HEK293 (cell line): ENCODE data around the gene BARD1.

Experiments used
- CTCF ChIA-PET: fragments of 350-600 bp; formaldehyde crosslinking; extraction: SDS; loops from one replicate; lab custom pipeline; 2021; ENCODE audit warnings: antibody characterized with exemption; lab: Yijun Ruan, JAX
- POLR2A ChIA-PET: fragments of 300-600 bp; formaldehyde crosslinking; extraction: SDS; loops from one replicate; lab custom pipeline; 2020; ENCODE audit warnings: antibody characterized with exemption, inconsistent platforms; lab: Yijun Ruan, JAX
- H3K27ac ChIP-seq: fragments of 200-500 bp; sonication (Bioruptor generic); 2 replicates; pipeline ENCODE4 v1.5.1; 2014; ENCODE audit warnings: low read depth, low read length, control low read depth, inconsistent platforms; ENCODE audit errors: extremely low read depth
- H3K36me3 ChIP-seq, 2 experiments: fragments of 200-500 bp in 1 of 2; sonication (Bioruptor generic) in 1 of 2; 1 replicate in 1 of 2; 2 replicates in 1 of 2; pipeline ENCODE4 v1.5.1; 2014 to 2017; ENCODE audit warnings: inconsistent platforms in 2 of 2, low read length in 2 of 2; ENCODE audit not compliant: control insufficient read depth in 2 of 2, insufficient read depth in 1 of 2
- H3K4me1 ChIP-seq: fragments of 200-500 bp; sonication (Bioruptor generic); 2 replicates; pipeline ENCODE4 v1.5.1; 2014; ENCODE audit warnings: mild to moderate bottlenecking, low read length, inconsistent platforms; ENCODE audit not compliant: control insufficient read depth, insufficient read depth
- H3K4me3 ChIP-seq: 2 replicates; pipeline ENCODE4 v1.5.1; 2011; ENCODE audit warnings: low read depth, mild to moderate bottlenecking, control low read depth, low read length, moderate library complexity
- H3K9me3 ChIP-seq: fragments of 200-500 bp; sonication (Bioruptor generic); 2 replicates; pipeline ENCODE4 v1.5.1; 2014; ENCODE audit warnings: low read depth, low read length, inconsistent platforms; ENCODE audit not compliant: control insufficient read depth, insufficient read depth
- KLF1 ChIP-seq: fragments of 450-650 bp; formaldehyde crosslinking; IDR thresholded peaks from 2 replicates; pipeline ENCODE4 v1.5.1; 2016; ENCODE audit warnings: missing biosample characterization, missing genetic modification characterization
- TCF7L2 ChIP-seq: IDR thresholded peaks from 2 replicates; pipeline ENCODE4 v1.6.1; 2011; ENCODE audit warnings: low read depth, mild to moderate bottlenecking, inconsistent platforms, low read length, moderate library complexity, borderline replicate concordance
- YY1 ChIP-seq: fragments of 450-650 bp; formaldehyde crosslinking; IDR thresholded peaks from 2 replicates; pipeline ENCODE4 v1.5.1; 2018; ENCODE audit warnings: missing biosample characterization, missing genetic modification characterization
- ZFP69B ChIP-seq: fragments of 450-650 bp; formaldehyde crosslinking; IDR thresholded peaks from 2 replicates; pipeline ENCODE4 v1.5.1; 2016; ENCODE audit warnings: missing biosample characterization, missing genetic modification characterization
- ZNF155 ChIP-seq: fragments of 450-650 bp; formaldehyde crosslinking; IDR thresholded peaks from 2 replicates; pipeline ENCODE4 v1.5.1; 2016; ENCODE audit warnings: missing biosample characterization, missing genetic modification characterization
- ZNF157 ChIP-seq: fragments of 450-650 bp; formaldehyde crosslinking; IDR thresholded peaks from 2 replicates; pipeline ENCODE4 v1.5.1; 2016; ENCODE audit warnings: missing biosample characterization, missing genetic modification characterization
- ZNF174 ChIP-seq: fragments of 450-650 bp; formaldehyde crosslinking; IDR thresholded peaks from 2 replicates; pipeline ENCODE4 v1.5.0; 2017; ENCODE audit warnings: missing biosample characterization, mild to moderate bottlenecking, missing genetic modification characterization
- ZNF202 ChIP-seq: fragments of 450-650 bp; formaldehyde crosslinking; IDR thresholded peaks from 2 replicates; pipeline ENCODE4 v1.5.1; 2016; ENCODE audit warnings: missing biosample characterization, missing genetic modification characterization, borderline replicate concordance
- ZNF221 ChIP-seq: fragments of 450-650 bp; formaldehyde crosslinking; IDR thresholded peaks from 2 replicates; pipeline ENCODE4 v1.5.1; 2017; ENCODE audit warnings: missing biosample characterization, missing genetic modification characterization, borderline replicate concordance
- ZNF623 ChIP-seq: fragments of 450-650 bp; formaldehyde crosslinking; IDR thresholded peaks from 2 replicates; pipeline ENCODE4 v1.5.1; 2016; ENCODE audit warnings: missing biosample characterization, missing genetic modification characterization
- ZNF76 ChIP-seq: fragments of 450-650 bp; formaldehyde crosslinking; IDR thresholded peaks from 2 replicates; pipeline ENCODE4; 2016; ENCODE audit warnings: low read depth, missing biosample characterization, missing genetic modification characterization, borderline replicate concordance
- ZNF777 ChIP-seq: fragments of 450-650 bp; formaldehyde crosslinking; IDR thresholded peaks from 2 replicates; pipeline ENCODE4 v1.5.1; 2017; ENCODE audit warnings: missing biosample characterization, missing genetic modification characterization, borderline replicate concordance
- ZXDB ChIP-seq: fragments of 450-650 bp; formaldehyde crosslinking; IDR thresholded peaks from 2 replicates; pipeline ENCODE4 v1.5.1; 2016; ENCODE audit warnings: missing biosample characterization, missing genetic modification characterization
- TF ChIP-seq, protein P1 (sequence below): fragments of 450-650 bp; formaldehyde crosslinking; IDR thresholded peaks from 2 replicates; pipeline ENCODE4 v1.5.1; 2016; ENCODE audit warnings: missing biosample characterization, missing genetic modification characterization
- TF ChIP-seq, protein P2 (sequence below): fragments of 450-650 bp; formaldehyde crosslinking; IDR thresholded peaks from 2 replicates; pipeline ENCODE4 v1.5.1; 2016; ENCODE audit warnings: missing biosample characterization, missing genetic modification characterization, low read depth
- TF ChIP-seq, protein P3 (sequence below): IDR thresholded peaks from 2 replicates; pipeline ENCODE4 v1.6.1; 2011; ENCODE audit warnings: mild to moderate bottlenecking, low read depth, low read length, borderline replicate concordance
- TF ChIP-seq, protein P4 (sequence below): fragments of 450-650 bp; formaldehyde crosslinking; IDR thresholded peaks from 2 replicates; pipeline ENCODE4 v1.5.1; 2016; ENCODE audit warnings: missing biosample characterization, missing genetic modification characterization, low read depth
- TF ChIP-seq, protein P5 (sequence below): sonication (generic); formaldehyde crosslinking; IDR thresholded peaks from 2 replicates; pipeline ENCODE4 v1.8.1; 2022; ENCODE audit warnings: mild to moderate bottlenecking, moderate library complexity, missing genetic modification reagents

The BARD1 gene

DNA sequence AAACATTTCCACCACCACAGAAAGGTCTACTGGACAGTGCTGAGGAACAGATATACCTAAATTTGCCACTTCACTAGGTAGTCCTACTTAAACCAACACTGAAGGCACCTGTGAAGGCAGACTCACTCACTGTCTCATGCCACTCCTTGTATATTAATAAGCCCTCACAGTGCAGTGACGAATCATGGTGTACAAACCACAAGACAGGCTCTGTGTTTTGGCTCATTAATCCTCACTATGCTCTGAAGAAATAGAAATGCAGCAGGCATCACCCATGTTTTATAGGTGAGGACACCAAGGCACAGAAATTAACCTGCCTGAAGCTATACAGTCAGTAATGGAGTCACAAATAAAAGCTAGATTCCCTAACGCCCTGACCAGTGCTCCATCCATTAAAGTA lies 44.3 kb downstream of the BARD1 start (continued):
- TF ChIP-seq, protein P1, sequence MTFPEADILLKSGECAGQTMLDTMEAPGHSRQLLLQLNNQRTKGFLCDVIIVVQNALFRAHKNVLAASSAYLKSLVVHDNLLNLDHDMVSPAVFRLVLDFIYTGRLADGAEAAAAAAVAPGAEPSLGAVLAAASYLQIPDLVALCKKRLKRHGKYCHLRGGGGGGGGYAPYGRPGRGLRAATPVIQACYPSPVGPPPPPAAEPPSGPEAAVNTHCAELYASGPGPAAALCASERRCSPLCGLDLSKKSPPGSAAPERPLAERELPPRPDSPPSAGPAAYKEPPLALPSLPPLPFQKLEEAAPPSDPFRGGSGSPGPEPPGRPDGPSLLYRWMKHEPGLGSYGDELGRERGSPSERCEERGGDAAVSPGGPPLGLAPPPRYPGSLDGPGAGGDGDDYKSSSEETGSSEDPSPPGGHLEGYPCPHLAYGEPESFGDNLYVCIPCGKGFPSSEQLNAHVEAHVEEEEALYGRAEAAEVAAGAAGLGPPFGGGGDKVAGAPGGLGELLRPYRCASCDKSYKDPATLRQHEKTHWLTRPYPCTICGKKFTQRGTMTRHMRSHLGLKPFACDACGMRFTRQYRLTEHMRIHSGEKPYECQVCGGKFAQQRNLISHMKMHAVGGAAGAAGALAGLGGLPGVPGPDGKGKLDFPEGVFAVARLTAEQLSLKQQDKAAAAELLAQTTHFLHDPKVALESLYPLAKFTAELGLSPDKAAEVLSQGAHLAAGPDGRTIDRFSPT = no peak
- TF ChIP-seq ZNF202 = no peak

DNA sequence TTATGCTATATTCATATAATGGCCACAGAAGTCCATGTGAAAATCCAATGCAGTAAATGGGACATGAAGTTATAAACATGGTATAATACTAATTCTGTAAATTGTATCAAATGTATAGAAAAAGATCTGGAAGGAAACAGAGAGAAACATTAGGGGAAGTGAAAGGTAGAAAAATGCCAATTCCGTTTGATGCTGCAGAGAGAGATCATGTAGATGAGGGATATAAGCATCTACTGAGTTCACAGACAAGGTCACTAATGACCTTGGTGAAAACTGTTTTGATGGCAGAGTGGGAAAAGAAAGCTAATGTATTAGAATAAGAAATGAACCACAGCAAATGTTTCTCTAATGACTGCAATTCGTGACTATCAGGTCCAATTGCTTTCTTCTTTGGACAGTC lies 56.0 kb downstream of the BARD1 start:
- TF ChIP-seq, protein P2, sequence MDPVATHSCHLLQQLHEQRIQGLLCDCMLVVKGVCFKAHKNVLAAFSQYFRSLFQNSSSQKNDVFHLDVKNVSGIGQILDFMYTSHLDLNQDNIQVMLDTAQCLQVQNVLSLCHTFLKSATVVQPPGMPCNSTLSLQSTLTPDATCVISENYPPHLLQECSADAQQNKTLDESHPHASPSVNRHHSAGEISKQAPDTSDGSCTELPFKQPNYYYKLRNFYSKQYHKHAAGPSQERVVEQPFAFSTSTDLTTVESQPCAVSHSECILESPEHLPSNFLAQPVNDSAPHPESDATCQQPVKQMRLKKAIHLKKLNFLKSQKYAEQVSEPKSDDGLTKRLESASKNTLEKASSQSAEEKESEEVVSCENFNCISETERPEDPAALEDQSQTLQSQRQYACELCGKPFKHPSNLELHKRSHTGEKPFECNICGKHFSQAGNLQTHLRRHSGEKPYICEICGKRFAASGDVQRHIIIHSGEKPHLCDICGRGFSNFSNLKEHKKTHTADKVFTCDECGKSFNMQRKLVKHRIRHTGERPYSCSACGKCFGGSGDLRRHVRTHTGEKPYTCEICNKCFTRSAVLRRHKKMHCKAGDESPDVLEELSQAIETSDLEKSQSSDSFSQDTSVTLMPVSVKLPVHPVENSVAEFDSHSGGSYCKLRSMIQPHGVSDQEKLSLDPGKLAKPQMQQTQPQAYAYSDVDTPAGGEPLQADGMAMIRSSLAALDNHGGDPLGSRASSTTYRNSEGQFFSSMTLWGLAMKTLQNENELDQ (tag by site-specific recombination) = no peak
- TF ChIP-seq ZNF777 (tag by site-specific recombination) (no peak), ZNF155 (no peak), ZNF76 (tag by site-specific recombination) (no peak), ZXDB (tag by site-specific recombination) (no peak), ZFP69B (tag by site-specific recombination) (no peak), KLF1 (tag by site-specific recombination) (no peak), ZNF221 (tag by site-specific recombination) (no peak), TCF7L2 (no peak), ZNF623 (no peak), ZNF174 (tag by site-specific recombination) (no peak)
- TF ChIP-seq, protein P3, sequence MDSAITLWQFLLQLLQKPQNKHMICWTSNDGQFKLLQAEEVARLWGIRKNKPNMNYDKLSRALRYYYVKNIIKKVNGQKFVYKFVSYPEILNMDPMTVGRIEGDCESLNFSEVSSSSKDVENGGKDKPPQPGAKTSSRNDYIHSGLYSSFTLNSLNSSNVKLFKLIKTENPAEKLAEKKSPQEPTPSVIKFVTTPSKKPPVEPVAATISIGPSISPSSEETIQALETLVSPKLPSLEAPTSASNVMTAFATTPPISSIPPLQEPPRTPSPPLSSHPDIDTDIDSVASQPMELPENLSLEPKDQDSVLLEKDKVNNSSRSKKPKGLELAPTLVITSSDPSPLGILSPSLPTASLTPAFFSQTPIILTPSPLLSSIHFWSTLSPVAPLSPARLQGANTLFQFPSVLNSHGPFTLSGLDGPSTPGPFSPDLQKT = no peak
- TF ChIP-seq, protein P4, sequence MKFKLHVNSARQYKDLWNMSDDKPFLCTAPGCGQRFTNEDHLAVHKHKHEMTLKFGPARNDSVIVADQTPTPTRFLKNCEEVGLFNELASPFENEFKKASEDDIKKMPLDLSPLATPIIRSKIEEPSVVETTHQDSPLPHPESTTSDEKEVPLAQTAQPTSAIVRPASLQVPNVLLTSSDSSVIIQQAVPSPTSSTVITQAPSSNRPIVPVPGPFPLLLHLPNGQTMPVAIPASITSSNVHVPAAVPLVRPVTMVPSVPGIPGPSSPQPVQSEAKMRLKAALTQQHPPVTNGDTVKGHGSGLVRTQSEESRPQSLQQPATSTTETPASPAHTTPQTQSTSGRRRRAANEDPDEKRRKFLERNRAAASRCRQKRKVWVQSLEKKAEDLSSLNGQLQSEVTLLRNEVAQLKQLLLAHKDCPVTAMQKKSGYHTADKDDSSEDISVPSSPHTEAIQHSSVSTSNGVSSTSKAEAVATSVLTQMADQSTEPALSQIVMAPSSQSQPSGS (tag by site-specific recombination) = no peak
- H3K36me3 ChIP-seq = peaks cover 35 to 62% of the 10 kb centered on the region in 2 experiments

DNA sequence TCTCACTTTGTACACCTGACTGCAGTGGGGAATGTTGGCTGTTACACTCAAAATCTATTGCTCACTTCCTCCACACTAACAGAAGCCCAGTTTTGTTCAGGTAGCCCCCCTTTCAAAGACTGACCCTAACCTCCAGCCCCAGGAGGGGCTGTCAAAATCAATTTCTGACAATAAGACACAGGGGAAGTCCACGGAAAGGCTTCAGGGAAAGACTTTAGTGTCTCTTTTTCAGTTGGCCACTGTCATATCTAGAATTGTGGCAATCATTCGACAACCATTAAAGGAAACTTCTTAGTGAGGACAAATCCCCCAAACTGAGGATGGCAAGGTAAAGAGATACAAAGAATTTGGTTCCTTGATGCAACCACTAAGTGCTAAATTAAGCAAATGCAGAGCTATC lies 59.0 kb downstream of the BARD1 start:
- POLR2A ChIA-PET = no interaction called here
- Histone ChIP-seq H3K4me1 (no peaks in the 10 kb centered on the region), H3K4me3 (no peak overlapping the region)
- CTCF ChIA-PET = no interaction called here
- no peak for TF ChIP-seq YY1
- TF ChIP-seq ZNF157 (tag by site-specific recombination) = no peak
- TF ChIP-seq, protein P5, sequence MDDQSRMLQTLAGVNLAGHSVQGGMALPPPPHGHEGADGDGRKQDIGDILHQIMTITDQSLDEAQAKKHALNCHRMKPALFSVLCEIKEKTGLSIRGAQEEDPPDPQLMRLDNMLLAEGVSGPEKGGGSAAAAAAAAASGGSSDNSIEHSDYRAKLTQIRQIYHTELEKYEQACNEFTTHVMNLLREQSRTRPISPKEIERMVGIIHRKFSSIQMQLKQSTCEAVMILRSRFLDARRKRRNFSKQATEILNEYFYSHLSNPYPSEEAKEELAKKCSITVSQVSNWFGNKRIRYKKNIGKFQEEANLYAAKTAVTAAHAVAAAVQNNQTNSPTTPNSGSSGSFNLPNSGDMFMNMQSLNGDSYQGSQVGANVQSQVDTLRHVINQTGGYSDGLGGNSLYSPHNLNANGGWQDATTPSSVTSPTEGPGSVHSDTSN (CRISPR knock-in tag) = no peak
- TF ChIP-seq, all 188 proteins: peak for 0
- H3K27ac ChIP-seq = no peak overlapping the region
- H3K9me3 ChIP-seq = no peaks in the 10 kb centered on the region
- H3K36me3 ChIP-seq = peaks cover 33 to 53% of the 10 kb centered on the region in 2 experiments

More for the DNA sequence above, 56.0 kb downstream of the BARD1 start:
- H3K9me3 ChIP-seq = no peaks in the 10 kb centered on the region
- H3K27ac ChIP-seq = no peak overlapping the region
- POLR2A ChIA-PET = no interaction called here
- no peaks in the 10 kb centered on the region for H3K4me1 ChIP-seq
- CTCF ChIA-PET = no interaction called here
- H3K4me3 ChIP-seq = no peak overlapping the region
